GM19239 (cell line): Measurements from ENCODE around the gene IFRD2.
A peak's percentile ranks its signal among the peaks of the same experiment; 100 is the strongest.

Experiments
- DNase-seq: peaks from one replicate; pipeline ENCODE4 v3.0.0; 2011; ENCODE audit warnings: low spot score; ENCODE audit not compliant: insufficient read length
- FAIRE-seq: peaks from 2 replicates; lab custom pipeline; 2011; peaks lifted over from hg19 to GRCh38; lab: Jason Lieb, UNC

IFRD2 gene

GRCh38 chr3:50237754-50238548 lies 54.3 kb downstream of the IFRD2 start:
- FAIRE-seq = peak; percentile 99
- peak; percentile 86 for DNase-seq
